ENCODE measurements around the gene BPIFB2.
"Not testable (repeated sequence)": the region's sequence is repeated elsewhere in the genome, so short reads cannot be mapped to it uniquely, and the experiment has no call there.

Gene BPIFB2

GRCh38 chr20:33027769-33028751 is 20.6 kb downstream of the BPIFB2 start:
- H3K27me3 Mint-ChIP-seq: no peaks in the 10 kb centered on the region
- H3K4me3 Mint-ChIP-seq: no peak overlapping the region
- DNase-seq (no peak), ATAC-seq (no peak)
- H3K27ac Mint-ChIP-seq: no peak overlapping the region
- H3K9me3 Mint-ChIP-seq: peaks cover 5 to 8% of the 10 kb centered on the region in 2 donors
- no peaks in the 10 kb centered on the region for H3K4me1 Mint-ChIP-seq

GRCh38 chr20:33028875-33029274 is 21.4 kb downstream of the BPIFB2 start:
- H3K27me3 Mint-ChIP-seq: no peaks in the 10 kb centered on the region
- peaks cover 8 to 11% of the 10 kb centered on the region in 2 donors for H3K9me3 Mint-ChIP-seq
- no peak overlapping the region for H3K4me3 Mint-ChIP-seq
- DNase-seq (no peak), ATAC-seq (no peak)
- no peaks in the 10 kb centered on the region for H3K4me1 Mint-ChIP-seq
- no peak overlapping the region for H3K27ac Mint-ChIP-seq

GRCh38 chr20:33030076-33030475 is 22.6 kb downstream of the BPIFB2 start:
- Mint-ChIP-seq H3K9me3 (peaks cover 8 to 11% of the 10 kb centered on the region in 2 donors), H3K27me3 (no peaks in the 10 kb centered on the region), H3K27ac (no peak overlapping the region), H3K4me1 (no peaks in the 10 kb centered on the region), H3K4me3 (no peak overlapping the region)
- ATAC-seq (no peak), DNase-seq (no peak)

- Mint-ChIP-seq H3K4me1 (no peaks in the 10 kb centered on the region), H3K27me3 (no peaks in the 10 kb centered on the region), H3K27ac (no peak overlapping the region), H3K4me3 (no peak overlapping the region), H3K9me3 (peaks cover 8 to 11% of the 10 kb centered on the region in 2 donors)
- no peak for ATAC-seq
- no peak for DNase-seq
Measured at GRCh38 chr20:33030569-33030968, 23.1 kb downstream of the BPIFB2 start.

GRCh38 chr20:33031531-33031930 is 24.0 kb downstream of the BPIFB2 start, which contains the start of gene BPIFB6:
Gene BPIFB6, plus strand, starts transcription at chr20:33031648. Its CDS starts 0 bp downstream, at chr20:33031648.
- no peak within 1 kb of the TSS for H3K27ac Mint-ChIP-seq
- H3K4me1 Mint-ChIP-seq: no peaks in the 10 kb centered on the region
- H3K4me3 Mint-ChIP-seq: no peak within 1 kb of the TSS
- no peak for DNase-seq
- ATAC-seq: no peak
- no peaks in the 10 kb centered on the region for H3K27me3 Mint-ChIP-seq
- H3K9me3 Mint-ChIP-seq: peaks cover 8 to 11% of the 10 kb centered on the region in 2 donors

GRCh38 chr20:33032555-33032954 is 25.1 kb downstream of the BPIFB2 start:
- ATAC-seq (no peak), DNase-seq (no peak)
- Mint-ChIP-seq H3K27ac (no peak overlapping the region), H3K27me3 (no peaks in the 10 kb centered on the region), H3K9me3 (peaks cover 8 to 12% of the 10 kb centered on the region in 2 donors), H3K4me3 (no peak overlapping the region), H3K4me1 (no peaks in the 10 kb centered on the region)

- H3K9me3 Mint-ChIP-seq: peaks cover 15 to 20% of the 10 kb centered on the region in 2 donors
- DNase-seq: no peak
- ATAC-seq: no peak
- H3K27me3 Mint-ChIP-seq: no peaks in the 10 kb centered on the region
- no peak overlapping the region for H3K4me3 Mint-ChIP-seq
- H3K4me1 Mint-ChIP-seq: no peaks in the 10 kb centered on the region
- no peak overlapping the region for H3K27ac Mint-ChIP-seq
Measured at GRCh38 chr20:33033381-33033780, 25.9 kb downstream of the BPIFB2 start.

GRCh38 chr20:33034115-33034514 is 26.6 kb downstream of the BPIFB2 start:
- Mint-ChIP-seq H3K27me3 (no peaks in the 10 kb centered on the region), H3K4me3 (no peak overlapping the region), H3K9me3 (peaks cover 15 to 25% of the 10 kb centered on the region in 2 donors), H3K4me1 (no peaks in the 10 kb centered on the region), H3K27ac (no peak overlapping the region)
- DNase-seq: no peak
- no peak for ATAC-seq

GRCh38 chr20:33034901-33035492 is 27.5 kb downstream of the BPIFB2 start:
- no peak overlapping the region for H3K27ac Mint-ChIP-seq
- no peaks in the 10 kb centered on the region for H3K4me1 Mint-ChIP-seq
- H3K9me3 Mint-ChIP-seq: peaks cover 15 to 25% of the 10 kb centered on the region in 2 donors
- DNase-seq: no peak
- no peaks in the 10 kb centered on the region for H3K27me3 Mint-ChIP-seq
- no peak overlapping the region for H3K4me3 Mint-ChIP-seq
- ATAC-seq: no peak

GRCh38 chr20:33037456-33037855 is 30.0 kb downstream of the BPIFB2 start:
- Mint-ChIP-seq H3K9me3 (peaks cover 15 to 23% of the 10 kb centered on the region in 2 donors), H3K4me1 (no peaks in the 10 kb centered on the region), H3K27ac (no peak overlapping the region), H3K27me3 (no peaks in the 10 kb centered on the region), H3K4me3 (no peak overlapping the region)
- DNase-seq (no peak), ATAC-seq (no peak)

GRCh38 chr20:33038243-33038642 is 30.7 kb downstream of the BPIFB2 start:
- peaks cover 9 to 15% of the 10 kb centered on the region in 2 donors for H3K9me3 Mint-ChIP-seq
- ATAC-seq: no peak
- no peaks in the 10 kb centered on the region for H3K4me1 Mint-ChIP-seq
- H3K27me3 Mint-ChIP-seq: no peaks in the 10 kb centered on the region
- no peak for DNase-seq
- no peak overlapping the region for H3K27ac Mint-ChIP-seq
- no peak overlapping the region for H3K4me3 Mint-ChIP-seq

- Mint-ChIP-seq H3K9me3 (peaks cover 16 to 30% of the 10 kb centered on the region in 2 donors), H3K27me3 (no peaks in the 10 kb centered on the region), H3K4me3 (no peak overlapping the region), H3K27ac (no peak overlapping the region), H3K4me1 (no peaks in the 10 kb centered on the region)
- no peak for DNase-seq
- no peak for ATAC-seq
Measured at GRCh38 chr20:33042430-33042829, 34.9 kb downstream of the BPIFB2 start.

- H3K9me3 Mint-ChIP-seq: peaks cover 12 to 24% of the 10 kb centered on the region in 2 donors
- no peak overlapping the region for H3K27ac Mint-ChIP-seq
- DNase-seq (no peak), ATAC-seq (no peak)
- no peaks in the 10 kb centered on the region for H3K4me1 Mint-ChIP-seq
- no peak overlapping the region for H3K4me3 Mint-ChIP-seq
- no peaks in the 10 kb centered on the region for H3K27me3 Mint-ChIP-seq
Measured at GRCh38 chr20:33042983-33043730, 35.7 kb downstream of the BPIFB2 start.

- no peak for DNase-seq
- Mint-ChIP-seq H3K27me3 (no peaks in the 10 kb centered on the region), H3K4me3 (no peak overlapping the region), H3K4me1 (no peaks in the 10 kb centered on the region), H3K9me3 (peaks cover 9 to 18% of the 10 kb centered on the region in 2 donors), H3K27ac (no peak overlapping the region)
- ATAC-seq: no peak
Measured at GRCh38 chr20:33043731-33044181, 36.3 kb downstream of the BPIFB2 start.

- not testable (repeated sequence) for H3K27ac Mint-ChIP-seq, ATAC-seq, H3K4me1 Mint-ChIP-seq, H3K27me3 Mint-ChIP-seq, DNase-seq, H3K4me3 Mint-ChIP-seq
- peaks cover 9 to 16% of the 10 kb centered on the region in 2 donors for H3K9me3 Mint-ChIP-seq
Measured at GRCh38 chr20:33045129-33045721, 37.7 kb downstream of the BPIFB2 start.
